Sigmoid colon (tissue), 3 donors: ENCODE data around the gene PTPRT.

Experiments used
- CTCF ChIP-seq, 4 experiments: fragments of 450-650 bp in 3 of 4; fragments of 200-600 bp in 1 of 4; IDR thresholded peaks; one replicate each; pipeline ENCODE4 v1.5.1; 2016 to 2019; ENCODE audit warnings: antibody characterized with exemption in 4 of 4, mild to moderate bottlenecking in 3 of 4, moderate library complexity in 2 of 4
- POLR2A ChIP-seq, 2 donors: fragments of 450-650 bp; IDR thresholded peaks; one replicate each; pipeline ENCODE4 v1.6.1; 2016; ENCODE audit warnings: antibody characterized with exemption in 2 of 2, mild to moderate bottlenecking in 2 of 2, moderate library complexity in 2 of 2

- TF ChIP-seq CTCF (IDR thresholded peaks at IDR 0.05), result no peak
- no peak for TF ChIP-seq POLR2A (IDR thresholded peaks at IDR 0.05)
Measured at GRCh38 chr20:42179768-42180167, 1009.9 kb downstream of the PTPRT start.
